ENCODE results near the gene RPP25L.

DNA sequence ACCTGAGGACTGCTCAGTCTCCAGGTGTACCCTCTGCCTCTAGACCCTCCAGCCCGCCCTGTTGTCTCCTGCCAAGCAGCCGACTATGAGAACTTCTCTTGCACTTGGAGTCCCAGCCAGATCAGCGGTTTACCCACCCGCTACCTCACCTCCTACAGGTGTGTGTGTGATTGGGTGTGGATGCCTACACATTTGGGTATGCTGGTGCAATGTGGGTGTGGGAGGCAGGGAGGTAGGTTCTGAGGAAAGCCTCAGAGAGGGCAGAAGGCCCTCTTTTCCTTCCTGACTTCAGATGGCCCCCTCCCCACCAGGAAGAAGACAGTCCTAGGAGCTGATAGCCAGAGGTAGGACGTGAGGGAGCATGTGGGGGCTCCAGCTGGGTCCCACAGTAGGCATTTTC is 45.1 kb upstream of the RPP25L start:
- TF ChIP-seq CTCF (IDR thresholded peaks at IDR 0.05; ENCODE audit: insufficient read depth, low read length), result no peak
- no peak for TF ChIP-seq POLR2AphosphoS5 (IDR thresholded peaks at IDR 0.05; ENCODE audit: low read depth)
- TF ChIP-seq GABPA (IDR thresholded peaks at IDR 0.05; ENCODE audit: low read depth), result no peak
